Lower leg skin (tissue), 3 donors: ENCODE results near the gene EPHA2.

Source experiments
- CTCF ChIP-seq, 3 donors: fragments of 450-650 bp; IDR thresholded peaks; one replicate each; pipeline ENCODE4 v1.5.1; 2016; ENCODE audit warnings: antibody characterized with exemption in 3 of 3, mild to moderate bottlenecking in 3 of 3, moderate library complexity in 2 of 3
- POLR2A ChIP-seq, 2 donors: fragments of 450-650 bp; IDR thresholded peaks; one replicate each; pipeline ENCODE4 v1.6.1; 2016 to 2017; ENCODE audit warnings: antibody characterized with exemption in 2 of 2, mild to moderate bottlenecking in 1 of 2, moderate library complexity in 1 of 2

GRCh38 chr1:16146279-16147155 is 9.4 kb downstream of the EPHA2 start:
- TF ChIP-seq CTCF (IDR thresholded peaks at IDR 0.05) (no peak), POLR2A (IDR thresholded peaks at IDR 0.05) (no peak)
